Fibroblast of upper back skin (primary cell): ENCODE results near the gene ECM1.
A peak's percentile ranks its signal among the peaks of the same experiment; 100 is the strongest.

ENCODE experiments used
- DNase-seq: peaks from one replicate; pipeline ENCODE4 v3.0.0-alpha.2; 2013

Gene ECM1

DNA sequence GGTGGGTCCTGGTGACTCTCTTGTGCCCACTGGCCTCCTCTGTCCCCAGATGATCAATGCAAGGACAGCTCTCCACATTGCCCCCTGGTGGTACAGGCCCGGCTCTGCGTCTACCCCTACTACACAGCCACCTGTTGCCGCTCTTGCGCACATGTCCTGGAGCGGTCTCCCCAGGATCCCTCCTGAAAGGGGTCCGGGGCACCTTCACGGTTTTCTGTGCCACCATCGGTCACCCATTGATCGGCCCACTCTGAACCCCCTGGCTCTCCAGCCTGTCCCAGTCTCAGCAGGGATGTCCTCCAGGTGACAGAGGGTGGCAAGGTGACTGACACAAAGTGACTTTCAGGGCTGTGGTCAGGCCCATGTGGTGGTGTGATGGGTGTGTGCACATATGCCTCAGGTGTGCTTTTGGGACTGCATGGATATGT is 52.1 kb downstream of the ECM1 start:
- DNase-seq: peak; percentile 58

DNA sequence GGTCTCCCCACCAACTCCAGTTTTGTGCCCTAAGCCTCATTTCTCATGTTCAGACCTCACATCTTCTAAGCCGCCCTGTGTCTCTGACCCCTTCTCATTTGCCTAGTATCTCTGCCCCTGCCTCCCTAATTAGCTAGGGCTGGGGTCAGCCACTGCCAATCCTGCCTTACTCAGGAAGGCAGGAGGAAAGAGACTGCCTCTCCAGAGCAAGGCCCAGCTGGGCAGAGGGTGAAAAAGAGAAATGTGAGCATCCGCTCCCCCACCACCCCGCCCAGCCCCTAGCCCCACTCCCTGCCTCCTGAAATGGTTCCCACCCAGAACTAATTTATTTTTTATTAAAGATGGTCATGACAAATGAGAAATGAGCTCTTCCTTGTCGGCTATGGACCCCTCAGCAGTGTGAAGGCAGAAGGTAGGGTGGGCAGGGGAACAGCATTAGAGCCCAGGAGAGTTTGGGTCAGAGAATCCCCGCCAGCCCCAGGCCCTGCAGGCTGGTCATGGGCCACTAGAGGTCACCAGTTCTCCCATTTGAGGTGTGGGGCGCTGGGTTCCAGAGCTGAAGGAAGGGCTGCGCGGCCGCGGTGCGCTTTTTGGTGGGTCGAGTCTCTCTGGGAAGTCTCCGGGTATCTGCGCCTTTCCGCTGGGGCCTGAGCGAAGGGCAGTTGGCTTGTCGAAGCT is 52.8 kb downstream of the ECM1 start:
- DNase-seq: no peak

- peak; percentile 99 for DNase-seq
Measured at GRCh38 chr1:150561254-150561973, 53.5 kb downstream of the ECM1 start.

DNA sequence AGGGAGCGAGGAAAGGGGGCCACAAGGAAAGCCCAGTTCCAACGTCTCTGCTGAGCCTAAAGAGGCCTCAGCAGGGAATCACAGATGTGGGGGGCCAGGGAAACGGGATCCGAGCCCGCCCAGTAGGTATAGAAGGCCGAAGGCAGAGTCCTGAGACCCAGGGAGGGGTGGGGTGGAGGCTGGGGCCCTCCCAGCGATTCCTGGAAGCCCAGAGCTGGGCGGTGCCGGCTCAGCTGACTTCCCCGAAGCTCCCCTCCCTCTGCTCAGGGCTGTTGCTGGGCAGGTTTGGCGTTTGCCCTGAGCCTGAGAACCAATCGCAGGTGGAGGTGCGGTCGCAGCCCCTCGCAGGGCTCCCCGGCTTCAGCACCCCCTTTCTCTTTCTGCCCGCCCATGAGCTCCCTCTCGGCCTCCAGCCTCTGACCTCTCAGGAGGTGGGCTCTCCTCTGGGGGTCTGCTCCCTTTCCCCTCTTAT is 54.1 kb downstream of the ECM1 start:
- DNase-seq: peak; percentile 93

DNA sequence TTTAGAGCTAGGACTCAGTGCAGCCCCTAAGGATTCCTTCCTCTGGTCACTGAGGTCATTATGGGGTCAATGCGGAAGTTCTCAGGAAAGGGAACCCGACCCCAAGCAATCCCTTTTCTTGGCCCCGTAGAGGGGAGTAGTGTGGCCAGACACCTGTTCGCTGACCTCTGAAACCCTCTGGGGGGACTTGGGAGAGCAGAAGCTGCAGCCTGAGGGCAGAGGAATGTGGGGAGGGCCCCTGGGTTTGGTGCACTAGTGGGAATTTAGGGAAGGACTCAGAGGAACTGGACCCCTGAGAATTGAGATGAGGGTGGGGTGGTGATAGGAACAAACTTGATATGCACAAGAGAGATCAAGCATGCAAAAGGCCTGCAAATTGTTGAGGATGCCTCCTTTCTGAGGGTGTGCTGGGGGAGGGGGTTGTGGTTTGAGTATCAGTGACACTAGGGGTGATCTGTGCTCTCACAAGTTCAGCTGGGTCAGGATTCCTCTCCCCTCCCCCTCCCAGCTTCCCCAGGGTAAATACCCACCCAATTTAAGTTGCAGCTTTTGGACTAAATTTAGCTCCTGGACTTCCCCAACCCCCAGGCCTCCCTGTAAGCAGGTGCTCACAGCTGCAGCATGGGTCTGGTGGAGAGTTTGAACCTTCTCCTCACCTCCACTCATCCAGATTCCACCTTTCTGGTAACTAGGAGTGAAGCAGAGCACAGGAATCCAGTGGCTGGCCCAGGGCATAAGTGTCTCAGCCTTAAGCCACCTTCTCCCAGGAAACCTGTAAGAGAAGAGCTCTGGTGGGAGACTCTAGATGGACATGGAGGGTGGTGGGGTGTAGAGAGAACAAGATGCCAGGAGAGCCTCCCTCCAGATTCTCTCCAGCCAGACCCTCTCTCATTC is 54.8 kb downstream of the ECM1 start:
- DNase-seq: no peak
